Measurements from ENCODE around the gene VTCN1. TPM values are rescaled to one million over a fixed set of nuclear protein-coding genes. Genes with fewer than 3 reads are reported as not detected.
A peak's percentile ranks its signal among the peaks of the same experiment; 100 is the strongest.

The VTCN1 gene
- total and polyA plus RNA-seq, 2 experiments from 2014 or later, result 12.4 to 14.9 TPM

- no peak for DNase-seq (ENCODE audit: low spot score)
- H3K4me3 ChIP-seq, result no peak overlapping the region
- 88% methylated on average over 2 of the region's 2 CpGs for WGBS (ENCODE audit: low lambda C conversion rate, missing lambda C conversion rate)
- H3K27ac ChIP-seq, result no peak overlapping the region
- H3K9me2 ChIP-seq (replicated peaks; ENCODE audit: insufficient read depth), result no peaks in the 10 kb centered on the region
- H3K9me3 ChIP-seq (ENCODE audit: low read depth), result no peaks in the 10 kb centered on the region
- TF ChIP-seq CTCF (IDR thresholded peaks at IDR 0.05; ENCODE audit: poor library complexity), result no peak
- no peak for TF ChIP-seq EZH2 (IDR thresholded peaks at IDR 0.05; ENCODE audit: borderline replicate concordance)
- TF ChIP-seq EZH2phosphoT487 (IDR thresholded peaks at IDR 0.05; ENCODE audit: low read depth, severe bottlenecking, unreplicated experiment), result no peak
- peaks cover 17% of the 10 kb centered on the region for H3K4me1 ChIP-seq (ENCODE audit: insufficient read depth)
- no peak overlapping the region for H3K4me2 ChIP-seq
- H4K20me1 ChIP-seq (ENCODE audit: insufficient read depth, poor library complexity, severe bottlenecking), result no peaks in the 10 kb centered on the region
- H3K36me3 ChIP-seq (replicated peaks; ENCODE audit: insufficient read depth, low read depth), result no peaks in the 10 kb centered on the region
- no peaks in the 10 kb centered on the region for H3K79me2 ChIP-seq
- H2AFZ ChIP-seq, result no peak overlapping the region
- no peaks in the 10 kb centered on the region for H3K27me3 ChIP-seq
These were observed 60.4 kb downstream of the VTCN1 start for GRCh38 chr1:117150316-117150715.

GRCh38 chr1:117147856-117148588 lies 62.7 kb downstream of the VTCN1 start:
- H3K27me3 ChIP-seq, result no peaks in the 10 kb centered on the region
- no peaks in the 10 kb centered on the region for H3K79me2 ChIP-seq
- H3K4me3 ChIP-seq, result no peak overlapping the region
- H4K20me1 ChIP-seq (ENCODE audit: insufficient read depth, poor library complexity, severe bottlenecking), result no peaks in the 10 kb centered on the region
- peak overlapping the region; percentile 36 for H3K4me2 ChIP-seq
- no peaks in the 10 kb centered on the region for H3K36me3 ChIP-seq (replicated peaks; ENCODE audit: insufficient read depth, low read depth)
- WGBS (ENCODE audit: low lambda C conversion rate, missing lambda C conversion rate), result 50% methylated on average over 5 of the region's 5 CpGs
- H3K4me1 ChIP-seq (ENCODE audit: insufficient read depth), result peaks cover 23% of the 10 kb centered on the region
- H3K9me2 ChIP-seq (replicated peaks; ENCODE audit: insufficient read depth), result no peaks in the 10 kb centered on the region
- no peak overlapping the region for H2AFZ ChIP-seq
- no peaks in the 10 kb centered on the region for H3K9me3 ChIP-seq (ENCODE audit: low read depth)
- TF ChIP-seq EZH2phosphoT487 (IDR thresholded peaks at IDR 0.05; ENCODE audit: low read depth, severe bottlenecking, unreplicated experiment) (no peak), CTCF (IDR thresholded peaks at IDR 0.05; ENCODE audit: poor library complexity) (no peak), EZH2 (IDR thresholded peaks at IDR 0.05; ENCODE audit: borderline replicate concordance) (no peak)
- DNase-seq (ENCODE audit: low spot score), result no peak
- H3K27ac ChIP-seq, result peak overlapping the region; percentile 42

- no peak overlapping the region for H3K4me3 ChIP-seq
- TF ChIP-seq CTCF (IDR thresholded peaks at IDR 0.05; ENCODE audit: poor library complexity), result no peak
- no peak for TF ChIP-seq EZH2phosphoT487 (IDR thresholded peaks at IDR 0.05; ENCODE audit: low read depth, severe bottlenecking, unreplicated experiment)
- no peak for TF ChIP-seq EZH2 (IDR thresholded peaks at IDR 0.05; ENCODE audit: borderline replicate concordance)
- H2AFZ ChIP-seq, result no peak overlapping the region
- H3K27me3 ChIP-seq, result no peaks in the 10 kb centered on the region
- H3K4me2 ChIP-seq, result peak overlapping the region; percentile 36
- H3K9me2 ChIP-seq (replicated peaks; ENCODE audit: insufficient read depth), result no peaks in the 10 kb centered on the region
- H3K9me3 ChIP-seq (ENCODE audit: low read depth), result no peaks in the 10 kb centered on the region
- no peak for DNase-seq (ENCODE audit: low spot score)
- peak overlapping the region; percentile 42 for H3K27ac ChIP-seq
- no peaks in the 10 kb centered on the region for H3K36me3 ChIP-seq (replicated peaks; ENCODE audit: insufficient read depth, low read depth)
- WGBS (ENCODE audit: low lambda C conversion rate, missing lambda C conversion rate), result 73% methylated on average over 4 of the region's 4 CpGs
- H3K4me1 ChIP-seq (ENCODE audit: insufficient read depth), result peaks cover 23% of the 10 kb centered on the region
- no peaks in the 10 kb centered on the region for H3K79me2 ChIP-seq
- no peaks in the 10 kb centered on the region for H4K20me1 ChIP-seq (ENCODE audit: insufficient read depth, poor library complexity, severe bottlenecking)
These were observed 63.3 kb downstream of the VTCN1 start for GRCh38 chr1:117147341-117147831.

Measured in hepatocyte (in vitro differentiated cells).